DMS 273 (cell line): ENCODE results near the gene AKAP8.
"Not testable (repeated sequence)": the region's sequence is repeated elsewhere in the genome, so short reads cannot be mapped to it uniquely, and the experiment has no call there.

ENCODE experiments used
- DNase-seq: peaks from one replicate; lab custom pipeline; 2025; ENCODE audit not compliant: unreplicated experiment; lab: John Stamatoyannopoulos, UW

Gene AKAP8

GRCh38 chr19:15374105-15374651, 5.4 kb downstream of the AKAP8 start:
- DNase-seq: no peak

- no peak for DNase-seq
These were observed 5.9 kb downstream of the AKAP8 start for GRCh38 chr19:15373644-15374043.

GRCh38 chr19:15372891-15373301, 6.7 kb downstream of the AKAP8 start:
- DNase-seq: no peak

GRCh38 chr19:15372470-15372869, 7.1 kb downstream of the AKAP8 start:
- DNase-seq: no peak

- DNase-seq: no peak
These were observed 7.7 kb downstream of the AKAP8 start for GRCh38 chr19:15371786-15372380.

GRCh38 chr19:15371119-15371518, 8.5 kb downstream of the AKAP8 start:
- no peak for DNase-seq

- no peak for DNase-seq
These were observed 10.0 kb downstream of the AKAP8 start for GRCh38 chr19:15369594-15369891.

- no peak for DNase-seq
These were observed 10.6 kb downstream of the AKAP8 start for GRCh38 chr19:15368798-15369593.

GRCh38 chr19:15368051-15368632, 11.4 kb downstream of the AKAP8 start:
- no peak for DNase-seq

- DNase-seq: no peak
These were observed 12.1 kb downstream of the AKAP8 start for GRCh38 chr19:15367439-15367838.

GRCh38 chr19:15365264-15365663, 14.3 kb downstream of the AKAP8 start:
- DNase-seq: no peak

- not testable (repeated sequence) for DNase-seq
These were observed 15.8 kb downstream of the AKAP8 start for GRCh38 chr19:15363791-15364190.

- not testable (repeated sequence) for DNase-seq
These were observed 16.5 kb downstream of the AKAP8 start for GRCh38 chr19:15363048-15363447.

- not testable (repeated sequence) for DNase-seq
These were observed 19.6 kb downstream of the AKAP8 start for GRCh38 chr19:15360015-15360414.

- no peak for DNase-seq
These were observed 20.7 kb downstream of the AKAP8 start for GRCh38 chr19:15358918-15359317.

- no peak for DNase-seq
These were observed 21.7 kb downstream of the AKAP8 start for GRCh38 chr19:15357906-15358305.

- no peak for DNase-seq
These were observed 24.9 kb downstream of the AKAP8 start for GRCh38 chr19:15354566-15355296.

- DNase-seq: no peak
These were observed 25.7 kb downstream of the AKAP8 start for GRCh38 chr19:15353908-15354307.

GRCh38 chr19:15352535-15352934, 27.1 kb downstream of the AKAP8 start:
- not testable (repeated sequence) for DNase-seq

GRCh38 chr19:15341328-15341727, 38.3 kb downstream of the AKAP8 start:
- DNase-seq: not testable (repeated sequence)

GRCh38 chr19:15340086-15340485, 39.5 kb downstream of the AKAP8 start:
- no peak for DNase-seq
